Loucy (cell line): Measurements from ENCODE around the gene RBP3.

ENCODE experiments used
- H2AFZ ChIP-seq: fragments of 200-600 bp; sonication (generic); 2 replicates; pipeline ENCODE4 v1.6.0; 2016; ENCODE audit warnings: antibody characterized with exemption, mild to moderate bottlenecking, low read length, moderate library complexity
- H3F3A ChIP-seq: fragments of 200-600 bp; 2 replicates; pipeline ENCODE4 v1.6.0; 2016; ENCODE audit warnings: antibody characterized with exemption, low read depth, mild to moderate bottlenecking
- H3K27me3 ChIP-seq: fragments of 200-600 bp; sonication (generic); 2 replicates; pipeline ENCODE4 v1.6.1; 2014; ENCODE audit warnings: low read length, mild to moderate bottlenecking; ENCODE audit not compliant: insufficient read depth, poor library complexity, severe bottlenecking
- H3K36me3 ChIP-seq: fragments of 200-600 bp; sonication (generic); 2 replicates; pipeline ENCODE4 v1.6.1; 2016; ENCODE audit warnings: low read length; ENCODE audit not compliant: insufficient read depth
- H3K4me1 ChIP-seq: fragments of 200-600 bp; sonication (generic); 2 replicates; pipeline ENCODE4 v1.5.1; 2014; ENCODE audit warnings: low read length, mild to moderate bottlenecking; ENCODE audit not compliant: insufficient read depth, poor library complexity, severe bottlenecking
- H3K4me2 ChIP-seq: fragments of 200-600 bp; sonication (generic); 2 replicates; pipeline ENCODE4 v1.6.0; 2014; ENCODE audit warnings: antibody characterized with exemption, low read length, low read depth, mild to moderate bottlenecking; ENCODE audit not compliant: poor library complexity, severe bottlenecking
- H3K4me3 ChIP-seq: fragments of 200-600 bp; sonication (generic); 2 replicates; pipeline ENCODE4 v1.5.1; 2014; ENCODE audit warnings: low read length, mild to moderate bottlenecking, mixed read lengths; ENCODE audit not compliant: poor library complexity, severe bottlenecking
- H3K79me2 ChIP-seq: fragments of 200-600 bp; sonication (generic); 2 replicates; pipeline ENCODE4 v1.6.1; 2014; ENCODE audit warnings: low read length; ENCODE audit not compliant: insufficient read depth
- H3K9ac ChIP-seq: fragments of 200-600 bp; sonication (generic); 2 replicates; pipeline ENCODE4 v1.6.0; 2014; ENCODE audit warnings: mild to moderate bottlenecking, low read depth, low read length, moderate library complexity; ENCODE audit not compliant: poor library complexity, severe bottlenecking
- H3K9me2 ChIP-seq: fragments of 200-600 bp; sonication (generic); replicated peaks from 2 replicates; pipeline ENCODE4 v1.6.1; 2016; ENCODE audit warnings: low read depth, low read length, mixed read lengths
- H3K9me3 ChIP-seq: fragments of 200-600 bp; sonication (generic); 2 replicates; pipeline ENCODE4 v1.6.1; 2014; ENCODE audit warnings: mild to moderate bottlenecking, antibody characterized with exemption, low read length, low read depth; ENCODE audit not compliant: insufficient read depth
- H4K20me1 ChIP-seq: fragments of 200-600 bp; sonication (generic); 2 replicates; pipeline ENCODE4 v1.6.0; 2014; ENCODE audit warnings: antibody characterized with exemption, low read length, mild to moderate bottlenecking; ENCODE audit not compliant: insufficient read depth, poor library complexity, severe bottlenecking
- EZH2phosphoT487 ChIP-seq: fragments of 200-600 bp; IDR thresholded peaks from 2 replicates; pipeline ENCODE4 v1.6.1; 2018; ENCODE audit warnings: antibody characterized with exemption, mild to moderate bottlenecking, moderate library complexity, borderline replicate concordance
- TF ChIP-seq, protein P1 (sequence below): fragments of 200-600 bp; sonication (generic); conservative IDR thresholded peaks from 2 replicates; pipeline ENCODE4 v1.5.1; 2014; ENCODE audit warnings: mild to moderate bottlenecking, antibody characterized with exemption, low read length

The RBP3 gene

DNA sequence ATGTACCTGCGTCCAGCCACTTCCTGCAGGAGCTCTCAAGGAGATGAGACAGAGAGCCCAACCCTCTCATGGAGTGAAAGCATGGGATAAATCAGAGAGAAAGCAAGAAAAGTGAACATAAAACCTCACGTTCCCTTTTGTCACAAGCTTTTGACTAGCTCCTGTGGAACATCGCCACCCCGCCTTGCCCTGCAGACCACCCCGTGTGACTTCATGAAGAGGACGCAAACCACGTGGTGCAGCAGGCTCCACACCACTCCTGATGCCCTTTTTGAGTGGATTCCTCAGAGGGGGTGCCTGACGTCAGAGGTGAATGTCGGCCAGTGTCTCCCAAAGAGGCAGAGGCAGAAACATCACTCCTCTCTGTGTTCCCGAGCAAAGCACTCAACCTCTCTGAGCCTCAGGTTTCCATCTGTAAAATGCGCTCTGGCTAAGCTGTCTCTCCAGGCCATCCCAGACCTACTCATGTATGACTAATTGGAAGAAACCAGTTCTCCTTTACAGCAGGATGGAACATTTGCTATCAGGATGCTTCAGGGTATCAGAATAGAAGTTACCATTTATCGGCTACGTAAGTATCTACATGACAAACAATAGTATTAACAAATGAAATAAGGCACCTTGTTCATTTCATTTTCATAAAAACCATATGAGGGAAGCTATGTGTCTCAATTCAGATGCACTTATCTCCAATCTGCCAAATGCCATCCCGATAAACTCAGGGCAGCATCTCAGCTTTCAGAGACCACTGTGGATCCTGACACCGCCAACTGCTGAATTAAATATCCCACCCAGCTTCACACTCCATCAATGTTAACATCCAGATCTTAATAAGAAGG is 30.7 kb downstream of the RBP3 start:
- Histone ChIP-seq H3K4me3 (no peak overlapping the region), H3K79me2 (no peaks in the 10 kb centered on the region), H2AFZ (no peak overlapping the region), H3K27me3 (no peaks in the 10 kb centered on the region), H3K9me2 (no peaks in the 10 kb centered on the region), H3K9me3 (no peaks in the 10 kb centered on the region), H3F3A (no peaks in the 10 kb centered on the region), H3K36me3 (no peaks in the 10 kb centered on the region), H3K9ac (no peak overlapping the region), H3K4me2 (no peak overlapping the region), H4K20me1 (no peaks in the 10 kb centered on the region), H3K4me1 (peaks cover 16% of the 10 kb centered on the region)
- TF ChIP-seq EZH2phosphoT487 = no peak
- TF ChIP-seq, protein P1, sequence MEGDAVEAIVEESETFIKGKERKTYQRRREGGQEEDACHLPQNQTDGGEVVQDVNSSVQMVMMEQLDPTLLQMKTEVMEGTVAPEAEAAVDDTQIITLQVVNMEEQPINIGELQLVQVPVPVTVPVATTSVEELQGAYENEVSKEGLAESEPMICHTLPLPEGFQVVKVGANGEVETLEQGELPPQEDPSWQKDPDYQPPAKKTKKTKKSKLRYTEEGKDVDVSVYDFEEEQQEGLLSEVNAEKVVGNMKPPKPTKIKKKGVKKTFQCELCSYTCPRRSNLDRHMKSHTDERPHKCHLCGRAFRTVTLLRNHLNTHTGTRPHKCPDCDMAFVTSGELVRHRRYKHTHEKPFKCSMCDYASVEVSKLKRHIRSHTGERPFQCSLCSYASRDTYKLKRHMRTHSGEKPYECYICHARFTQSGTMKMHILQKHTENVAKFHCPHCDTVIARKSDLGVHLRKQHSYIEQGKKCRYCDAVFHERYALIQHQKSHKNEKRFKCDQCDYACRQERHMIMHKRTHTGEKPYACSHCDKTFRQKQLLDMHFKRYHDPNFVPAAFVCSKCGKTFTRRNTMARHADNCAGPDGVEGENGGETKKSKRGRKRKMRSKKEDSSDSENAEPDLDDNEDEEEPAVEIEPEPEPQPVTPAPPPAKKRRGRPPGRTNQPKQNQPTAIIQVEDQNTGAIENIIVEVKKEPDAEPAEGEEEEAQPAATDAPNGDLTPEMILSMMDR = no peak

DNA sequence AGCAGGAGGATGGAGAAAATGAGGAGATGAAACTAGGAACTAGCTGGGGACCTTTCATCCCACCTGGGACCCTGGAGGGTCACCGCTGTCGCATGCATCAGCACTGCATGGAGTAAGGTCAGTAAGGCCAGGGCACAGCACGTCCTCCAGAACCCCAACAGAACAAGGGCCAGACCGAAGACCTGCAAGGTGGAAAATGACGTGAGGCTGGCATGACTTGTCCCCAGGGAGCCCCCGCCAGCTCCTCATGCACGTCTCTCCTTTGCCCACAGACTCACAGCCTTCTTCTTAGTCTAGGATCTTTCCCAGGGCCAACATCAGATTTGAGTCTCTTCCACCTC is 31.3 kb downstream of the RBP3 start:
- Histone ChIP-seq H3K4me3 (no peak overlapping the region), H4K20me1 (no peaks in the 10 kb centered on the region), H3K9me3 (no peaks in the 10 kb centered on the region), H3K36me3 (no peaks in the 10 kb centered on the region), H2AFZ (no peak overlapping the region), H3K9me2 (no peaks in the 10 kb centered on the region), H3F3A (no peaks in the 10 kb centered on the region), H3K9ac (no peak overlapping the region), H3K4me1 (peaks cover 19% of the 10 kb centered on the region), H3K4me2 (no peak overlapping the region), H3K79me2 (no peaks in the 10 kb centered on the region), H3K27me3 (no peaks in the 10 kb centered on the region)
- TF ChIP-seq EZH2phosphoT487 = no peak
- TF ChIP-seq, protein P1 = no peak

DNA sequence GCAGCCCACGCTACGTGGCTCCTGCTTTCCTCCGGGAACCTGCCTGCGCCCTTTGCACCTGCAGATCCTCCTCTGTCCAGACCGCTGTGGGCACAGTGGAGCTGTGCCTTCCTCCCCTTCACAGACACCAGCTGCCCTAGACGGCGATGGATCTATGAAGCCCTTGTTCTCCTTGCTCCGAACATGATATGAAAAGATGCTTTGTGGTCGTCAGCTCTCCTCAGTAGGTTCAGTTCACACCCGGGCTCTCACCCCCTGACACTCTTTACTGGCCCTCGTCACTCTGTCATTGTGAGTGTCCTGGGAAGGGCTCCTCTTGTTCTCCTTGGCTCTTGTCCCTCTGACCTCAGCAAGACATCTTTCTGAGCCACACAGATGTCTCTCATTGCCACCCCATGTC is 31.7 kb downstream of the RBP3 start:
- Histone ChIP-seq H3K9me3 (no peaks in the 10 kb centered on the region), H4K20me1 (no peaks in the 10 kb centered on the region), H3K4me2 (no peak overlapping the region), H3K36me3 (no peaks in the 10 kb centered on the region), H3K27me3 (peaks cover under 1% of the 10 kb centered on the region), H3K4me3 (no peak overlapping the region), H3K9ac (no peak overlapping the region), H2AFZ (no peak overlapping the region), H3F3A (no peaks in the 10 kb centered on the region), H3K9me2 (no peaks in the 10 kb centered on the region), H3K79me2 (no peaks in the 10 kb centered on the region), H3K4me1 (peaks cover 22% of the 10 kb centered on the region)
- TF ChIP-seq EZH2phosphoT487 = no peak
- TF ChIP-seq, protein P1 = no peak
